ENCODE measurements around the gene TAF11L6.
"Not testable (repeated sequence)": the region's sequence is repeated elsewhere in the genome, so short reads cannot be mapped to it uniquely, and the experiment has no call there.

The TAF11L6 gene

DNA sequence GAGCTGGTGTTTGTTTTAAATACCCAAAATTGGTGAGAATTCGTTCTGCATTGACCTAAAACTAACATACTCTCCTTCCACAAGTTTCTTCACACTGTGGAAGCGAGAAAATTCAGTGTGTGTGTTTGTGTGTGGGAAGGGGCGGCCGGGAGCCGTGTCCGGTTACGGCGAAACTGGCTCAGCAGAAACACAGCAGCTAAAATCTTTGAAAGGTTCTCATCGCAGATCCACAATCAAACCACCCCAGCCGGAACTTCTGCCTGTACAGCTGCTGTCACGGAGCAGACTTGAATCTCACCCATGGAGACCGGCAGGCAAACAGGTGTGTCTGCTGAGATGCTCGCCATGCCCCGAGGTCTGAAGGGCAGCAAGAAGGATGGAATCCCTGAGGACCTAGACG lies at the start of gene TAF11L6:
Gene TAF11L6, plus strand, starts transcription at position 301 of the 400 bp plus-strand sequence.
- H3K9me3 ChIP-seq (ENCODE audit: control insufficient read depth, insufficient read depth, low read length); H3K4me3 ChIP-seq (ENCODE audit: low read depth, low read length); H3K27me3 ChIP-seq (ENCODE audit: control insufficient read depth, insufficient read depth, low read length); H3K9ac ChIP-seq (ENCODE audit: low read depth, low read length); H3K4me1 ChIP-seq (ENCODE audit: control insufficient read depth, insufficient read depth, low read length); H3K27ac ChIP-seq (ENCODE audit: low read depth, low read length); H3K36me3 ChIP-seq (ENCODE audit: control insufficient read depth, insufficient read depth, low read length): not testable (repeated sequence)

DNA sequence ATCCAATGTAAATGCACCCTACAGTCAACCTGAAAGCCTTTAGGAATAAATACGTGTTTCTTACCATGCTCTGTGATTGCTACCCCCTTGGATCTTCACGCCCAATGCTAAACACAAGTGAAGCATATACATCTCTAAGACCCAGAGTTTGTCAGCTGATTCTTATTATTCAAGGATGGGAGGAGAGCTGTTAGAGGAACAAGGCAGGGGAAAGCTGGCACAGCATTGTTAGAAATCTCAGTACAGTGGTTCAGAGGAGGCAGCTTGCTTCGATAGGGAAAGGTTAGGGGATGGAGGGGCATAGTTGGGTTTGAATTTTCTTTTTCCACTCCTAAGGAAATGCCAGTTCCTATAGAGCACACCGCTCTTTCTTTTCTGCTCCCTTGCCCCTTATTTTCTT lies 47.1 kb upstream of the TAF11L6 start:
- H3K9me3 ChIP-seq (ENCODE audit: control insufficient read depth, insufficient read depth, low read length): no peaks in the 10 kb centered on the region
- H3K27me3 ChIP-seq (ENCODE audit: control insufficient read depth, insufficient read depth, low read length): no peaks in the 10 kb centered on the region
- no peak overlapping the region for H3K27ac ChIP-seq (ENCODE audit: low read depth, low read length)
- no peaks in the 10 kb centered on the region for H3K36me3 ChIP-seq (ENCODE audit: control insufficient read depth, insufficient read depth, low read length)
- H3K9ac ChIP-seq (ENCODE audit: low read depth, low read length): no peak overlapping the region
- no peak overlapping the region for H3K4me3 ChIP-seq (ENCODE audit: low read depth, low read length)
- peaks cover 6% of the 10 kb centered on the region for H3K4me1 ChIP-seq (ENCODE audit: control insufficient read depth, insufficient read depth, low read length)

DNA sequence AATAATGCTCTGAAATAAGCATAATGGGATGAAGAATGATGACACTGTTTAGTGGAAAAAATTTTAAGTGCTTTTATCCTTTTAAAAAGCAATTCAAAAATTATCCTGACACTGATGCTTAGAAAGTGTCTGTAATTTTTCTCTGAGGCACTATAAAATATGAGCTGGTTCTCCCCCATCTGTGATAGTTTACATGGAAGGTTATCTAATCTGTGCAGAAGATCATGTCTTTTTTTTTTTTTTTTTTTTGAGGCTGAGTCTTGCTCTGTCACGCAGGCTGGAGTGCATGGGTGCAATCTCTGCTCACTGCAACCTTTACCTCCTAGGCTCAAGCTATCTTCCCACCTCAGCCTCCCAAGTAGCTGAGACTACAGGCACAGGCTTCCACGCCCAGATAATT lies 45.7 kb upstream of the TAF11L6 start:
- Histone ChIP-seq H3K4me3 (ENCODE audit: low read depth, low read length) (no peak overlapping the region), H3K27ac (ENCODE audit: low read depth, low read length) (no peak overlapping the region), H3K36me3 (ENCODE audit: control insufficient read depth, insufficient read depth, low read length) (no peaks in the 10 kb centered on the region), H3K27me3 (ENCODE audit: control insufficient read depth, insufficient read depth, low read length) (no peaks in the 10 kb centered on the region), H3K4me1 (ENCODE audit: control insufficient read depth, insufficient read depth, low read length) (peaks cover 6% of the 10 kb centered on the region), H3K9ac (ENCODE audit: low read depth, low read length) (no peak overlapping the region), H3K9me3 (ENCODE audit: control insufficient read depth, insufficient read depth, low read length) (no peaks in the 10 kb centered on the region)

DNA sequence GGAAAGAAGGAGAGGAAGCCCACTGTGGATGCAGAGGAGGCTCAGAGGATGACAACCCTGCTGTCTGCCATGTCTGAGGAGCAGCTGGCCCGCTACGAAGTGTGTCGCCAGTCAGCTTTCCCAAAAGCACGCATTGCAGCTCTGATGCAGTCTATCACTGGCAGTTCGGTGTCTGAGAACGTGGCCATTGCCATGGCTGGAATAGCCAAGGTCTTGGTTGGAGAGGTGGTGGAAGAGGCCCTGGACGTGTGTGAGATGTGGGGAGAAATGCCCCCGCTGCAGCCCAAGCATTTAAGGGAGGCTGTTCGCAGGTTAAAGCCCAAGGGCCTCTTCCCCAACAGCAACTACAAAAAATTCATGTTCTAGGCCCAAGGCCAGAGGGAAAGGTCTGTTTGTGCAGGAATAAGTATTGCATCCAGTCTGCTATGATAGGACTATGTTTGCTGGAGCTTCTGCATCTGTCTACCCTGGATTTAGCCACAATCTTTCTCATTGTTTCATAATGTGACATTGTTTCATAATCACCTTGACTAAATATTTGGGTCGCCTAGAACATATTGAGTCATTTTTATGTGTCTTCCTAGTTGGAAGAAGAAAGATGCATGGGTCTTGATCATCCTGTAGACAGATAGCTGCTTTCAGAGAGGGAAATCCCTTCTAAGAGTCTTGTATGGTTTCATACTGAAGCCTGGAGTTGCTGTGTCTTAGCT lies 41.9 kb upstream of the TAF11L6 start:
- not testable (repeated sequence) for H3K9ac ChIP-seq (ENCODE audit: low read depth, low read length); H3K27me3 ChIP-seq (ENCODE audit: control insufficient read depth, insufficient read depth, low read length); H3K27ac ChIP-seq (ENCODE audit: low read depth, low read length); H3K4me1 ChIP-seq (ENCODE audit: control insufficient read depth, insufficient read depth, low read length); H3K36me3 ChIP-seq (ENCODE audit: control insufficient read depth, insufficient read depth, low read length); H3K4me3 ChIP-seq (ENCODE audit: low read depth, low read length); H3K9me3 ChIP-seq (ENCODE audit: control insufficient read depth, insufficient read depth, low read length)

DNA sequence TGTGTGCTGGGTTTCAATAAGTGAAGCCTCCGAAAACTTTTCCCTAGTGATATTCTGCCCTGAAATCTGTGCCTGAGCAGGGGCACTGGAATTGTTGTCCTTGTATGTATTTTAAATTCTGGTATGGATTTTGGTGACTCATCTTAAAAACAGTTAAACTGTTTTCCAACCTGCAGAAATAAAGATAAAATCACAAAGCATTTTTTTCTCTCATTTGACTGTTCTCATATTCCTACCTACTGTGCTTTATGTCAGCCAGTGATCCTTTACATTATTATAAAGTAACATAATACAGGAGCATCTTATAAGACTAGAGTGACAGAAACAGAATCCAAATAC lies 41.3 kb upstream of the TAF11L6 start:
- no peak overlapping the region for H3K9ac ChIP-seq (ENCODE audit: low read depth, low read length)
- no peaks in the 10 kb centered on the region for H3K4me1 ChIP-seq (ENCODE audit: control insufficient read depth, insufficient read depth, low read length)
- H3K27me3 ChIP-seq (ENCODE audit: control insufficient read depth, insufficient read depth, low read length): no peaks in the 10 kb centered on the region
- no peak overlapping the region for H3K4me3 ChIP-seq (ENCODE audit: low read depth, low read length)
- H3K27ac ChIP-seq (ENCODE audit: low read depth, low read length): no peak overlapping the region
- H3K36me3 ChIP-seq (ENCODE audit: control insufficient read depth, insufficient read depth, low read length): no peaks in the 10 kb centered on the region
- H3K9me3 ChIP-seq (ENCODE audit: control insufficient read depth, insufficient read depth, low read length): no peaks in the 10 kb centered on the region

DNA sequence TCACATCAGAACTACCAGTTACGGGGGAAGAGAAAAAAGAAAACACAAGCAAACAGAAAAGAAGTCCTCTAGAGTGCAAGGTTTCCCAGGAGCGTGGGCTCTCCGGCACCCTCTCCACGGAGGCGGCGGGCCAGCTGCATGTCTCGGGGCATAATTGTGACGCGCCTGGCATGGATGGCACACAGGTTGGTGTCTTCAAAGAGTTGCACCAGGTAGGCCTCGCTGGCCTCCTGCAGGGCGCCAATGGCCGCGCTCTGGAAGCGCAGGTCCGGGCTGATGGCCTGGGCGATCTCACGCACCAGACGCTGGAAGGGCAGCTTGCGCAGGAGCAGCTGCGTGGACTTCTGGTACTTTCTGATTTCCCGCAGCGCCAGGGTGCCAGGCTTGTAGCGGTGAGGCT lies 37.2 kb upstream of the TAF11L6 start:
- H3K4me3 ChIP-seq (ENCODE audit: low read depth, low read length); H3K9me3 ChIP-seq (ENCODE audit: control insufficient read depth, insufficient read depth, low read length); H3K27me3 ChIP-seq (ENCODE audit: control insufficient read depth, insufficient read depth, low read length); H3K36me3 ChIP-seq (ENCODE audit: control insufficient read depth, insufficient read depth, low read length); H3K9ac ChIP-seq (ENCODE audit: low read depth, low read length); H3K27ac ChIP-seq (ENCODE audit: low read depth, low read length); H3K4me1 ChIP-seq (ENCODE audit: control insufficient read depth, insufficient read depth, low read length): not testable (repeated sequence)

DNA sequence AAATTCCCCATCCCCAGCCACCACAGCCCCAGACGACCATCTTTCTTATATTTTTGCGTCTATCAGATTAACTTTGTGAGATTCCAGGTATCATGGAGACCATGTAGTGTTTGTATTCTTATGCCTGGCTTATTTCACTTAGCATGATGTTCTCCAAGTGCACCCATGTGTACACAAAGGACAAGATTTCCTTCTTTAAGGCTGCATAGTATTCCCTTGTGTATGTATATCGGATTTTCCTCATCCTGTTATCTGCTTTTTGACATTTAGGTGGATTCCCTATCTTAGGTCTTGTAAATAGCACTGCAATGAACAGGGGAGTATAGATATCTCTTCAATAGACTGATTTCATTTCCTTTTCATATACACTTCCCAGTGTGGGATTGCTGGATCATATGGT lies 35.7 kb upstream of the TAF11L6 start:
- no peak overlapping the region for H3K27ac ChIP-seq (ENCODE audit: low read depth, low read length)
- no peaks in the 10 kb centered on the region for H3K36me3 ChIP-seq (ENCODE audit: control insufficient read depth, insufficient read depth, low read length)
- no peaks in the 10 kb centered on the region for H3K4me1 ChIP-seq (ENCODE audit: control insufficient read depth, insufficient read depth, low read length)
- H3K9me3 ChIP-seq (ENCODE audit: control insufficient read depth, insufficient read depth, low read length): no peaks in the 10 kb centered on the region
- H3K27me3 ChIP-seq (ENCODE audit: control insufficient read depth, insufficient read depth, low read length): no peaks in the 10 kb centered on the region
- H3K9ac ChIP-seq (ENCODE audit: low read depth, low read length): no peak overlapping the region
- no peak overlapping the region for H3K4me3 ChIP-seq (ENCODE audit: low read depth, low read length)

DNA sequence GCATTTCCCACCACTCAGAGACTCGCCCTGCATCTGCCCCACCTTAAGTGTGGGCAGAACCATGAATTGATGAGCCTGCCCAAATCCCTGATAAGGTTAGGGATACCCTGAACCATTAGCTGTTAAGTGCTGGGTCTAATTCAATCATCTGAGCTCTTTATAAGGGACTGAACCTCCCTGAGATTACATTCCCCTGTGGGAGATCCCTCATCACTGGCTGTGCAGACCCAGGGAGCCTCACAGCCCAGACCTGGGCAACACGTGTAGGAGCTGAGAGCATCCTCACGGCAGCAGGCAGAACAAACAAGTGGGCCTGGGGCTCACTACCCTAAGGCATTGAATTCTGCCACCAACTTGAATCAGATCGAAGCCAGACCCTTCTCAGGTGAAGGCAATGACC lies 31.0 kb upstream of the TAF11L6 start:
- Histone ChIP-seq H3K27me3 (ENCODE audit: control insufficient read depth, insufficient read depth, low read length) (no peaks in the 10 kb centered on the region), H3K4me3 (ENCODE audit: low read depth, low read length) (no peak overlapping the region), H3K36me3 (ENCODE audit: control insufficient read depth, insufficient read depth, low read length) (no peaks in the 10 kb centered on the region), H3K27ac (ENCODE audit: low read depth, low read length) (no peak overlapping the region), H3K9ac (ENCODE audit: low read depth, low read length) (no peak overlapping the region), H3K4me1 (ENCODE audit: control insufficient read depth, insufficient read depth, low read length) (no peaks in the 10 kb centered on the region), H3K9me3 (ENCODE audit: control insufficient read depth, insufficient read depth, low read length) (no peaks in the 10 kb centered on the region)

DNA sequence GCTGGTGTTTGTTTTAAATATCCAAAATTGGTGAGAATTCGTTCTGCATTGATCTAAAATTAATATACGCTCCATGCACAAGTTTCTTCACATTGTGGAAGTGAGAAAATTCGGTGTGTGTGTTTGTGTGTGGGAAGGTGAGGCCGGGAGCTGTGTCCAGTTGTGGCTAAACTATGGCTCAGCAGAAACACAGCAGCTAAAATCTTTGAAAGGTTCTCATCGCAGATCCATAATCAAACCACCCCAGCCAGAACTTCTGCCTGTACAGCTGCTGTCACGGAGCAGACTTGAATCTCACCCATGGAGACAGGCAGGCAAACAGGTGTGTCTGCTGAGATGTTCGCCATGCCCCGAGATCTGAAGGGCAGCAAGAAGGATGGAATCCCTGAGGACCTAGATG lies 30.5 kb upstream of the TAF11L6 start, which contains the start of gene TAF11L2:
Gene TAF11L2, plus strand, starts transcription at position 301 of the 400 bp plus-strand sequence.
- not testable (repeated sequence) for H3K27me3 ChIP-seq (ENCODE audit: control insufficient read depth, insufficient read depth, low read length); H3K9ac ChIP-seq (ENCODE audit: low read depth, low read length); H3K36me3 ChIP-seq (ENCODE audit: control insufficient read depth, insufficient read depth, low read length); H3K4me1 ChIP-seq (ENCODE audit: control insufficient read depth, insufficient read depth, low read length); H3K4me3 ChIP-seq (ENCODE audit: low read depth, low read length); H3K27ac ChIP-seq (ENCODE audit: low read depth, low read length); H3K9me3 ChIP-seq (ENCODE audit: control insufficient read depth, insufficient read depth, low read length)

DNA sequence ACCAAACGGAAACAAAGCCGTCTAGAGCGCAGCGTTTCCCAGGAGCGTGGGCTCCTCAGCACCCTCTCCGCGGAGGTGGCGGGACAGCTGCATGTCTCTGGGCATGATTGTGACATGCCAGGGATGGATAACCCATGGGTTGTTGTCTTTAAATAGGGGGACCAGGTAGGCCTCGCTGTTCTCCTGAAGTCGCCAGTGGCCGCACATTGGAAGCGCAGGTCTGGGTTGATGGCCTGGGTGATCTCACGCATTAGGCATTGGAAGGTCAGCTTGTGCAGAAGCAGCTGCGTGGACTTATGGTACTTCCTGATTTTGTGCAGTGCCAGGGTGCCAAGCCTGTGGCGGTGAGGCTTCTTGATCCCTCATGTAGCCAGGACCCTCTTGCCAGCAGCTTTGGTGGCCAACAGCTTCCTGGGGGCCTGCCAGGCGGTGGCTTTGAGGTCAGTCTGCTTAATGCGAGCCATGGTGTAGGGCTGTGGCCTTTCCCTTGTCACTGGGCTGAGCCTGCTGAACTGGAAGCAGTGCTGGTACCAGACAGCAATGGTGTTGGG lies 16.6 kb upstream of the TAF11L6 start:
- H3K4me3 ChIP-seq (ENCODE audit: low read depth, low read length): no peak overlapping the region
- no peak overlapping the region for H3K9ac ChIP-seq (ENCODE audit: low read depth, low read length)
- H3K27me3 ChIP-seq (ENCODE audit: control insufficient read depth, insufficient read depth, low read length): no peaks in the 10 kb centered on the region
- H3K4me1 ChIP-seq (ENCODE audit: control insufficient read depth, insufficient read depth, low read length): no peaks in the 10 kb centered on the region
- no peak overlapping the region for H3K27ac ChIP-seq (ENCODE audit: low read depth, low read length)
- no peaks in the 10 kb centered on the region for H3K36me3 ChIP-seq (ENCODE audit: control insufficient read depth, insufficient read depth, low read length)
- H3K9me3 ChIP-seq (ENCODE audit: control insufficient read depth, insufficient read depth, low read length): no peaks in the 10 kb centered on the region

DNA sequence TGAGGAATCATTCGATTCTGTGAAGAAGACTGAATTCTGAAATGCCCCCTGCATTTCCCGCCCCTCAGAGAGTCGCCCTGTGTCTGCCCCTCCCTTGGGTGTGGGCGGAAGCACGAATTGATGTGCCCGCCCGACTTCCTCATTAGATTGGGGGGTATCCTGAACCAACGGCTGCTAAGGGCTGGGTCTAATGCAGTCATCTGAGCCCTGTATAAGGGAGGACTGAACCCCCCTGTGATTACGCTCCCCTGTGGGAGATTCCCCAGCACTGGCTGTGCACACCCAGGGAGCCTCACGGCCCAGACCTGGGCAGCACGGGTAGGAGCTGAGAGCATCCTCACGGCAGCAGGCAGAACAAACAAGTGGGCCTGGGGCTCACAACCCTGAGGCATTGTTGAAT lies 10.9 kb upstream of the TAF11L6 start:
- not testable (repeated sequence) for H3K27ac ChIP-seq (ENCODE audit: low read depth, low read length); H3K27me3 ChIP-seq (ENCODE audit: control insufficient read depth, insufficient read depth, low read length); H3K4me1 ChIP-seq (ENCODE audit: control insufficient read depth, insufficient read depth, low read length); H3K9ac ChIP-seq (ENCODE audit: low read depth, low read length); H3K9me3 ChIP-seq (ENCODE audit: control insufficient read depth, insufficient read depth, low read length); H3K4me3 ChIP-seq (ENCODE audit: low read depth, low read length); H3K36me3 ChIP-seq (ENCODE audit: control insufficient read depth, insufficient read depth, low read length)

All from HUES48 (cell line).